CD14-positive monocyte (primary cell): Measurements from ENCODE around the gene IRF7. TPM values are rescaled to one million over a fixed set of nuclear protein-coding genes. Genes with fewer than 3 reads are reported as not detected.

Experiments used
- DNase-seq, 3 donors: peaks; one replicate each; pipeline ENCODE4 v3.0.0-alpha.2; 2011 to 2022
- H2AFZ ChIP-seq: 2 replicates; pipeline ENCODE4 v1.6.0; 2012; ENCODE audit warnings: mild to moderate bottlenecking, low read depth, low read length, inconsistent platforms; ENCODE audit not compliant: insufficient read depth, poor library complexity, severe bottlenecking
- H3K27ac ChIP-seq, 2 donors: 1 replicate in 1 of 2; 2 replicates in 1 of 2; pipeline ENCODE4 v1.5.1; 2012 to 2013; ENCODE audit warnings: low read length in 2 of 2, control low read depth in 1 of 2, inconsistent platforms in 1 of 2, low read depth in 1 of 2, mild to moderate bottlenecking in 1 of 2
- H3K27me3 ChIP-seq, 2 donors: one replicate each; pipeline versions ENCODE4 v1.6.0 to v1.6.1; 2011 to 2013; ENCODE audit warnings: low read length in 2 of 2; ENCODE audit not compliant: control insufficient read depth in 2 of 2, insufficient read depth in 2 of 2
- H3K36me3 ChIP-seq, 2 donors: replicated peaks in 1 of 2; 1 replicate in 1 of 2; 2 replicates in 1 of 2; pipeline versions ENCODE4 v1.5.1 to v1.6.1; 2012 to 2013; ENCODE audit warnings: low read length in 2 of 2, control low read depth in 1 of 2, inconsistent platforms in 1 of 2, mild to moderate bottlenecking in 1 of 2; ENCODE audit not compliant: insufficient read depth in 2 of 2, control insufficient read depth in 1 of 2
- H3K4me1 ChIP-seq, 2 donors: 1 replicate in 1 of 2; 2 replicates in 1 of 2; pipeline versions ENCODE4 v1.5.1 to v1.6.1; 2012 to 2013; ENCODE audit warnings: low read length in 2 of 2, control low read depth in 1 of 2, inconsistent platforms in 1 of 2, mild to moderate bottlenecking in 1 of 2, moderate library complexity in 1 of 2; ENCODE audit not compliant: insufficient read depth in 2 of 2, control insufficient read depth in 1 of 2
- H3K4me2 ChIP-seq: replicated peaks from 2 replicates; pipeline ENCODE3; 2012; ENCODE audit warnings: low read length, moderate library complexity, mild to moderate bottlenecking; ENCODE audit not compliant: poor library complexity, severe bottlenecking; ENCODE audit errors: extremely low read depth
- H3K4me3 ChIP-seq, 3 experiments: fragments of 200-600 bp in 1 of 3; sonication (generic) in 1 of 3; replicated peaks in 1 of 3; 1 replicate in 2 of 3; 2 replicates in 1 of 3; pipeline ENCODE4 v1.5.1; 2011 to 2013; ENCODE audit warnings: low read length in 3 of 3, mild to moderate bottlenecking in 3 of 3, control low read depth in 2 of 3, low read depth in 2 of 3, inconsistent platforms in 1 of 3, moderate library complexity in 1 of 3
- H3K79me2 ChIP-seq: 2 replicates; pipeline ENCODE4 v1.6.0; 2012; ENCODE audit warnings: mild to moderate bottlenecking, control low read depth, inconsistent platforms, low read length, moderate library complexity; ENCODE audit not compliant: insufficient read depth
- H3K9ac ChIP-seq: 2 replicates; pipeline ENCODE4 v1.6.0; 2017; ENCODE audit warnings: low read length, mild to moderate bottlenecking; ENCODE audit not compliant: insufficient read depth, poor library complexity, severe bottlenecking
- H3K9me3 ChIP-seq, 2 donors: replicated peaks in 1 of 2; 1 replicate in 1 of 2; 2 replicates in 1 of 2; pipeline versions ENCODE4 v1.5.1 to v1.6.1; 2012 to 2013; ENCODE audit warnings: low read length in 2 of 2, control low read depth in 1 of 2; ENCODE audit not compliant: control insufficient read depth in 1 of 2, insufficient read depth in 1 of 2
- H4K20me1 ChIP-seq: 2 replicates; pipeline ENCODE4 v1.6.0; 2012; ENCODE audit warnings: mild to moderate bottlenecking, low read length, control low read depth, moderate library complexity; ENCODE audit not compliant: insufficient read depth
- H3K27ac Mint-ChIP-seq, 7 donors: one replicate each; pipeline ENCODE4 v1.8.0; 2020; ENCODE audit warnings: mild to moderate bottlenecking in 7 of 7, mixed read lengths in 7 of 7, moderate library complexity in 6 of 7, inconsistent platforms in 2 of 7
- H3K27me3 Mint-ChIP-seq, 3 donors: one replicate each; pipeline ENCODE4 v1.8.0; 2021 to 2022; ENCODE audit warnings: low read depth in 3 of 3, mild to moderate bottlenecking in 3 of 3, mixed read lengths in 3 of 3, moderate library complexity in 3 of 3, inconsistent platforms in 1 of 3
- H3K36me3 Mint-ChIP-seq, 2 donors: one replicate each; pipeline ENCODE4 v1.8.0; 2020; ENCODE audit warnings: mixed read lengths in 2 of 2, inconsistent platforms in 1 of 2, mild to moderate bottlenecking in 1 of 2
- H3K4me1 Mint-ChIP-seq: one replicate; pipeline ENCODE4 v1.8.0; 2020; ENCODE audit warnings: mild to moderate bottlenecking, mixed read lengths
- H3K4me3 Mint-ChIP-seq, 2 donors: one replicate each; pipeline ENCODE4 v1.8.0; 2020; ENCODE audit warnings: mild to moderate bottlenecking in 2 of 2, mixed read lengths in 2 of 2, moderate library complexity in 1 of 2
- H3K9me3 Mint-ChIP-seq, 7 donors: one replicate each; pipeline ENCODE4 v1.8.0; 2020 to 2022; ENCODE audit warnings: mixed read lengths in 7 of 7, mild to moderate bottlenecking in 6 of 7, moderate library complexity in 6 of 7, inconsistent platforms in 2 of 7
- WGBS: methylation state at CpG from one replicate; pipeline ENCODE4 v1.1.5; 2013; ENCODE audit warnings: missing lambda C conversion rate; ENCODE audit not compliant: insufficient coverage; 5-methylcytosine and 5-hydroxymethylcytosine counted together
- intact Hi-C, 2 donors: fragments of 100-400 bp; cut with micrococcal nuclease; formaldehyde crosslinking; loops; one replicate each; pipeline versions ENCODE4 v1.15.0 to v1.15.1; 2023
- polyA plus RNA-seq, 3 donors: library from polyadenylated mRNA; depleted of rRNA in 1 of 3; unstranded in 2 of 3; stranded (reverse) in 1 of 3; fragments of 300-500 nt in 2 of 3; fragments of >200 nt in 1 of 3; fragmentation: Illumina TruSeq in 2 of 3; gene quantifications; 1 replicate in 2 of 3; 2 replicates in 1 of 3; pipeline ENCODE4 v1.2.3, GENCODE V29; 2012 to 2021
- TF ChIP-seq, protein P1 (sequence below): fragments of 200-600 bp; IDR thresholded peaks from one replicate; pipeline ENCODE4 v1.8.0; 2022; ENCODE audit warnings: antibody characterized with exemption, mild to moderate bottlenecking

Gene IRF7
- polyA plus RNA-seq, 3 donors, result 38.6 to 125 (median 42.9) TPM

DNA sequence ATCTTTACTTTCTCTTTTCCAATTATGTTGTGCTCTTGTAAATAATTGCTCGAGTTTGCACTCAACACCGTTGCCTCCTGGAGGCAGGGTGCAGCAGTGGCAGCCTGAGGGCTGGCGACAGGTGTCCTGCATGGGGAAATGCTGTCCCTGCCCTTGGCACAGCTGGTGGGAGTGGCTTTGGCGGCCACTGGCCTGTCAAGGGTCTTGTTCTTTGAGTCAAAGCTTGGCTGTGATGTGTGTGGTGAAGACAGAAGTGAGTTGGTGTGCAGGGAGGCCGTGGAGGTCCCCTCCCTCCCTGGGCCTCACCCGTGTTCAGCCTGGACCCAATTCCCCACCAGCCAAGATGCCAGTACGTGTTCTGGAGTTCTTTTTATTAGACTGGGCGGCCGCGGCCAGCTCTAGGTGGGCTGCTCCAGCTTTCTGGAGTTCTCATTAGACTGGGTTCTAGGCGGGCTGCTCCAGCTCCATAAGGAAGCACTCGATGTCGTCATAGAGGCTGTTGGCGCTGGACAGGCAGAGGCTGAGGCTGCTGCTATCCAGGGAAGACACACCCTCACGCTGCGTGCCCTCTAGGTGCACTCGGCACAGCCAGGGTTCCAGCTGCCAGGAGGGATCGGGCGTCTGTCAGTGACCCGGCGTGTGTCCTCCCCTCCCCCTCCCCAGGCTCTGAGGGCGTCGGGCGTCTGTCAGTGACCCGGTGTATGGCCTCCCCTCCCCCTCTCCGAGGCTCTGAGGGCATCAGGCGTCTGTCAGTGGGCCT lies 3.4 kb downstream of the IRF7 start:
- Histone ChIP-seq H2AFZ (no peak overlapping the region), H4K20me1 (peaks cover 55% of the 10 kb centered on the region), H3K27me3 (no peaks in the 10 kb centered on the region), H3K79me2 (peaks cover 25% of the 10 kb centered on the region), H3K4me2 (no peak overlapping the region), H3K9ac (no peak overlapping the region), H3K36me3 (peaks cover 66 to 73% of the 10 kb centered on the region in 2 donors), H3K9me3 (no peaks in the 10 kb centered on the region), H3K4me1 (peaks cover 38% of the 10 kb centered on the region in 2 donors), H3K4me3 (no peak overlapping the region), H3K27ac (peak overlapping the region; percentile 41 to 64)
- DNase-seq, result no peak
- no peak overlapping the region for H3K4me3 Mint-ChIP-seq
- H3K27ac Mint-ChIP-seq, result peak overlapping the region; percentile 61 to 94 (median 86)
- 86% methylated on average over 15 of the region's 27 CpGs for WGBS
- intact Hi-C loops, result loop anchor here (5.0 kb wide), 1 partner anchor 35 kb away; the partner anchor contains the start of gene PHRF1 (in 2 of the 2)
- H3K9me3 Mint-ChIP-seq, result no peaks in the 10 kb centered on the region
- H3K36me3 Mint-ChIP-seq, result peaks cover 42 to 63% of the 10 kb centered on the region in 2 donors
- peaks cover 26% of the 10 kb centered on the region for H3K4me1 Mint-ChIP-seq
- peaks cover 0 to 1% (median 0%) of the 10 kb centered on the region in 3 donors for H3K27me3 Mint-ChIP-seq
- TF ChIP-seq, protein P1, sequence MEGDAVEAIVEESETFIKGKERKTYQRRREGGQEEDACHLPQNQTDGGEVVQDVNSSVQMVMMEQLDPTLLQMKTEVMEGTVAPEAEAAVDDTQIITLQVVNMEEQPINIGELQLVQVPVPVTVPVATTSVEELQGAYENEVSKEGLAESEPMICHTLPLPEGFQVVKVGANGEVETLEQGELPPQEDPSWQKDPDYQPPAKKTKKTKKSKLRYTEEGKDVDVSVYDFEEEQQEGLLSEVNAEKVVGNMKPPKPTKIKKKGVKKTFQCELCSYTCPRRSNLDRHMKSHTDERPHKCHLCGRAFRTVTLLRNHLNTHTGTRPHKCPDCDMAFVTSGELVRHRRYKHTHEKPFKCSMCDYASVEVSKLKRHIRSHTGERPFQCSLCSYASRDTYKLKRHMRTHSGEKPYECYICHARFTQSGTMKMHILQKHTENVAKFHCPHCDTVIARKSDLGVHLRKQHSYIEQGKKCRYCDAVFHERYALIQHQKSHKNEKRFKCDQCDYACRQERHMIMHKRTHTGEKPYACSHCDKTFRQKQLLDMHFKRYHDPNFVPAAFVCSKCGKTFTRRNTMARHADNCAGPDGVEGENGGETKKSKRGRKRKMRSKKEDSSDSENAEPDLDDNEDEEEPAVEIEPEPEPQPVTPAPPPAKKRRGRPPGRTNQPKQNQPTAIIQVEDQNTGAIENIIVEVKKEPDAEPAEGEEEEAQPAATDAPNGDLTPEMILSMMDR, result peak; percentile 27

DNA sequence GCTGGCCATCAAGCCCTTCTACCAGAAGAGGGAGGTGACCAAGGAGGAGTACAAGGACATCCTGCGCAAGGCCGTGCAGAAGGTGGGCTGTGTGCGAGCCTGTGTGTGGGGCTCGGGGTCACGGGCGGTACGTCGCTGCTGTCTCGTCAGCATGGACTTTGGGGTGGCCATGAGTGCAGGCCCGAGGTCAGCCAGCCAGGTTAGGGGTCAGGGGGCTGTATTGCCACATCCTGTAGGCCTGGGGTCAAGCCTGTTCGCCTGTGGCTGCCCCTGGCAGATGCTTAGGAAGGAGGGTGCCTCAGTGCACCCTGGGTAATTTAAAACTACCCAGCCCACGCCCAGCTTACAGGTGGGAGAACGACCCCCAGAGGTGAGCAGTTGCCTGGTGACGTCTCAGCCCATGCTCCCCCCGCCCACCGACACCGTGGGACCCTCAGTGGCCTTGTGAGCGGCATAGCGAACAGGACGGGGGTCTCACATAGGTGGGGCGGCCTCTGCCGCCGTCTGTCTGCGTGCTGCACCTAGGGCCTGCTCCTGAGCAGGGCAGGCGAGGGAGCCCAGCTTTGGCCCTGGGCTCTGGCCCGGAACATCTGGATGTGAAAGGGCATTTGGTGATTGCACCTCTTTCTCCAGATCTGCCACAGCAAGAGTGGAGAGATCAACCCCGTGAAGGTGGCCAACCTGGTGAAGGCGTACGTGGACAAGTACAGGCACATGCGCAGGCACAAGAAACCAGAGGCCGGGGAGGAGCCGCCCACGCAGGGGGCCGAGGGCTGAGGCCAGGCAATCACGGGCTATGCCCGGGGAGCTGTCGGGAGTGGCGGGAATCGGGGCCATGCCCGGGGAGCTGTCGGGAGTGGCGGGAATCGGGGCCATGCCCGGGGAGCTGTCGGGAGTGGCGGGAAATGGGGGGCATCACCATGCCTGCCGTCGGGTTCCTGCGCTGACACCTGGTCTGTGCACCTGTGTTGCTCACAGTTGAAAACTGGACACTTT lies 4.5 kb downstream of the IRF7 start:
- Mint-ChIP-seq H3K9me3 (no peaks in the 10 kb centered on the region), H3K27ac (peak overlapping the region in 6 of 7 donors; percentile 43 to 91 (median 60)), H3K27me3 (peaks cover 0 to 1% (median 0%) of the 10 kb centered on the region in 3 donors), H3K36me3 (peaks cover 51 to 73% of the 10 kb centered on the region in 2 donors), H3K4me1 (peaks cover 18% of the 10 kb centered on the region), H3K4me3 (peak overlapping the region in 1 of 2 donors; percentile 12)
- H2AFZ ChIP-seq, result no peak overlapping the region
- H3K4me1 ChIP-seq, result peaks cover 27% of the 10 kb centered on the region in 2 donors
- WGBS, result 92% methylated on average over 35 of the region's 49 CpGs
- no peak overlapping the region for H3K9ac ChIP-seq
- H3K27ac ChIP-seq, result no peak overlapping the region
- no peaks in the 10 kb centered on the region for H3K27me3 ChIP-seq
- DNase-seq, result peak in 1 of 3 donors; percentile 9
- no peak overlapping the region for H3K4me3 ChIP-seq
- peaks cover 25% of the 10 kb centered on the region for H3K79me2 ChIP-seq
- H3K36me3 ChIP-seq, result peaks cover 75 to 83% of the 10 kb centered on the region in 2 donors
- TF ChIP-seq, protein P1, result no peak
- intact Hi-C loops, result loop anchor here (5.0 kb wide), 1 partner anchor 34 kb away; the partner anchor contains the start of gene PHRF1 (in 2 of the 2)
- peaks cover 59% of the 10 kb centered on the region for H4K20me1 ChIP-seq
- H3K4me2 ChIP-seq, result no peak overlapping the region
- no peaks in the 10 kb centered on the region for H3K9me3 ChIP-seq
